ENCODE results near the gene CCDC91. TPM values are rescaled to one million over a fixed set of nuclear protein-coding genes. Genes with fewer than 3 reads are reported as not detected.

CCDC91 gene
- total and polyA plus RNA-seq, 3 donors from 2014 or later: 60.6 to 226 (median 92.1) TPM

- TF ChIP-seq POLR2A (IDR thresholded peaks at IDR 0.05) (no peak), CTCF (IDR thresholded peaks at IDR 0.05) (no peak)
- Histone ChIP-seq H3K27me3 (no peaks in the 10 kb centered on the region), H3K9me3 (no peaks in the 10 kb centered on the region), H3K27ac (no peak overlapping the region), H3K4me3 (no peak overlapping the region), H3K4me1 (no peaks in the 10 kb centered on the region), H3K36me3 (ENCODE audit: low read depth, missing control alignments) (no peaks in the 10 kb centered on the region)
- WGBS, 2 donors: 52 to 64% methylated on average over 4 of the region's 4 CpGs
- intact Hi-C loops (cut with DNase I; ENCODE audit: low total_unique reads): no loop called here
- no peak for DNase-seq
Measured at GRCh38 chr12:28390761-28391385, 200.6 kb downstream of the CCDC91 start.

- Histone ChIP-seq H3K4me3 (no peak overlapping the region), H3K27ac (no peak overlapping the region), H3K9me3 (no peaks in the 10 kb centered on the region), H3K4me1 (no peaks in the 10 kb centered on the region), H3K36me3 (ENCODE audit: low read depth, missing control alignments) (no peaks in the 10 kb centered on the region), H3K27me3 (no peaks in the 10 kb centered on the region)
- intact Hi-C loops (cut with DNase I; ENCODE audit: low total_unique reads): no loop called here
- TF ChIP-seq CTCF (IDR thresholded peaks at IDR 0.05) (no peak), POLR2A (IDR thresholded peaks at IDR 0.05) (no peak)
- 91 to 100% methylated on average over 1 of the region's 1 CpG for WGBS, 2 donors
- DNase-seq: no peak
Measured at GRCh38 chr12:28409892-28410291, 219.6 kb downstream of the CCDC91 start.

GRCh38 chr12:28413460-28414109 lies 223.3 kb downstream of the CCDC91 start:
- Histone ChIP-seq H3K9me3 (no peaks in the 10 kb centered on the region), H3K27me3 (no peaks in the 10 kb centered on the region), H3K27ac (no peak overlapping the region), H3K4me3 (no peak overlapping the region), H3K4me1 (no peaks in the 10 kb centered on the region), H3K36me3 (ENCODE audit: low read depth, missing control alignments) (no peaks in the 10 kb centered on the region)
- 86 to 93% methylated on average over 6 of the region's 6 CpGs for WGBS, 2 donors
- no peak for DNase-seq
- TF ChIP-seq POLR2A (IDR thresholded peaks at IDR 0.05) (no peak), CTCF (IDR thresholded peaks at IDR 0.05) (no peak)
- intact Hi-C loops (cut with DNase I; ENCODE audit: low total_unique reads): no loop called here

GRCh38 chr12:28415755-28416154 lies 225.5 kb downstream of the CCDC91 start:
- TF ChIP-seq CTCF (IDR thresholded peaks at IDR 0.05): no peak
- TF ChIP-seq POLR2A (IDR thresholded peaks at IDR 0.05): no peak
- H3K27ac ChIP-seq: no peak overlapping the region
- intact Hi-C loops (cut with DNase I; ENCODE audit: low total_unique reads): no loop called here
- H3K4me3 ChIP-seq: no peak overlapping the region
- 35 to 43% methylated on average over 1 of the region's 1 CpG for WGBS, 2 donors
- no peaks in the 10 kb centered on the region for H3K27me3 ChIP-seq
- no peaks in the 10 kb centered on the region for H3K9me3 ChIP-seq
- no peaks in the 10 kb centered on the region for H3K36me3 ChIP-seq (ENCODE audit: low read depth, missing control alignments)
- no peak for DNase-seq
- no peaks in the 10 kb centered on the region for H3K4me1 ChIP-seq

- no peak for TF ChIP-seq POLR2A (IDR thresholded peaks at IDR 0.05)
- TF ChIP-seq CTCF (IDR thresholded peaks at IDR 0.05): no peak
- 100% methylated on average over 1 of the region's 1 CpG for WGBS, 2 donors
Measured at GRCh38 chr12:28421374-28421773, 231.1 kb downstream of the CCDC91 start.

More at GRCh38 chr12:28421374-28421773, 231.1 kb downstream of the CCDC91 start:
- H3K4me1 ChIP-seq: no peaks in the 10 kb centered on the region
- H3K27me3 ChIP-seq: no peaks in the 10 kb centered on the region
- no peak for DNase-seq
- no peak overlapping the region for H3K4me3 ChIP-seq
- H3K36me3 ChIP-seq (ENCODE audit: low read depth, missing control alignments): no peaks in the 10 kb centered on the region
- H3K9me3 ChIP-seq: no peaks in the 10 kb centered on the region
- intact Hi-C loops (cut with DNase I; ENCODE audit: low total_unique reads): no loop called here
- no peak overlapping the region for H3K27ac ChIP-seq
